Measurements from ENCODE around the gene MRTFA. TPM values are rescaled to one million over a fixed set of nuclear protein-coding genes. Genes with fewer than 3 reads are reported as not detected.

Gene MRTFA
- total RNA-seq, 6 donors from 2014 or later = 47.9 to 178 (median 61.3) TPM

GRCh38 chr22:40517631-40518030, 118.9 kb downstream of the MRTFA start:
- DNase-seq (no peak), ATAC-seq (ENCODE audit: low FRiP score in 2 of 2) (no peak)
- peaks cover 0 to 4% (median 0%) of the 10 kb centered on the region in 4 donors for H3K36me3 ChIP-seq
- no peaks in the 10 kb centered on the region for H3K27me3 ChIP-seq
- WGBS, 2 donors = 78 to 83% methylated on average over 3 of the region's 3 CpGs
- no peaks in the 10 kb centered on the region for H3K9me3 ChIP-seq
- no peak overlapping the region for H3K27ac ChIP-seq
- H3K4me1 ChIP-seq = peaks cover 0 to 4% (median 0%) of the 10 kb centered on the region in 4 donors
- TF ChIP-seq EP300 (IDR thresholded peaks at IDR 0.05) (no peak), POLR2A (IDR thresholded peaks at IDR 0.05) (no peak), POLR2AphosphoS5 (IDR thresholded peaks at IDR 0.05) (no peak), CTCF (IDR thresholded peaks at IDR 0.05) (no peak)
- H3K4me3 ChIP-seq = no peak overlapping the region

- TF ChIP-seq POLR2AphosphoS5 (IDR thresholded peaks at IDR 0.05) (no peak), CTCF (IDR thresholded peaks at IDR 0.05) (no peak), POLR2A (IDR thresholded peaks at IDR 0.05) (no peak), EP300 (IDR thresholded peaks at IDR 0.05) (no peak)
- Histone ChIP-seq H3K36me3 (peaks cover 0 to 4% (median 0%) of the 10 kb centered on the region in 4 donors), H3K4me3 (no peak overlapping the region), H3K4me1 (peaks cover 0 to 10% (median 5%) of the 10 kb centered on the region in 4 donors), H3K27ac (no peak overlapping the region), H3K9me3 (no peaks in the 10 kb centered on the region), H3K27me3 (no peaks in the 10 kb centered on the region)
- 80 to 88% methylated on average over 3 of the region's 3 CpGs for WGBS, 2 donors
- DNase-seq (no peak), ATAC-seq (ENCODE audit: low FRiP score in 2 of 2) (no peak)
Observed at GRCh38 chr22:40516416-40516815, 120.1 kb downstream of the MRTFA start.

GRCh38 chr22:40512426-40513136, 123.9 kb downstream of the MRTFA start:
- Histone ChIP-seq H3K27me3 (no peaks in the 10 kb centered on the region), H3K9me3 (no peaks in the 10 kb centered on the region), H3K27ac (peak overlapping the region; percentile 59 to 86 (median 72)), H3K4me1 (peaks cover 32 to 47% (median 35%) of the 10 kb centered on the region in 4 donors), H3K36me3 (no peaks in the 10 kb centered on the region), H3K4me3 (no peak overlapping the region)
- no peak for DNase-seq
- peak in 1 of 2 donors; percentile 82 for ATAC-seq (ENCODE audit: low FRiP score in 2 of 2)
- TF ChIP-seq POLR2AphosphoS5 (IDR thresholded peaks at IDR 0.05) (peak in 1 of 2 donors; percentile 62), EP300 (IDR thresholded peaks at IDR 0.05) (peak in 1 of 4 donors; percentile 35), POLR2A (IDR thresholded peaks at IDR 0.05) (no peak), CTCF (IDR thresholded peaks at IDR 0.05) (no peak)
- 61 to 71% methylated on average over 2 of the region's 2 CpGs for WGBS, 2 donors

- peak overlapping the region; percentile 59 to 86 (median 72) for H3K27ac ChIP-seq
- no peak for ATAC-seq (ENCODE audit: low FRiP score in 2 of 2)
Observed at GRCh38 chr22:40511604-40512003, 124.9 kb downstream of the MRTFA start.

More at GRCh38 chr22:40511604-40512003, 124.9 kb downstream of the MRTFA start:
- Histone ChIP-seq H3K27me3 (no peaks in the 10 kb centered on the region), H3K9me3 (no peaks in the 10 kb centered on the region), H3K4me3 (no peak overlapping the region), H3K36me3 (no peaks in the 10 kb centered on the region), H3K4me1 (peaks cover 32 to 51% (median 42%) of the 10 kb centered on the region in 4 donors)
- TF ChIP-seq POLR2AphosphoS5 (IDR thresholded peaks at IDR 0.05) = no peak
- TF ChIP-seq CTCF (IDR thresholded peaks at IDR 0.05) = no peak
- TF ChIP-seq EP300 (IDR thresholded peaks at IDR 0.05) = no peak
- TF ChIP-seq POLR2A (IDR thresholded peaks at IDR 0.05) = no peak
- no peak for DNase-seq
